ENCODE measurements around the gene GHRHR.

- TF ChIP-seq CTCF (IDR thresholded peaks at IDR 0.05; ENCODE audit: low read length): no peak
- no peak for TF ChIP-seq EZH2 (optimal IDR thresholded peaks at IDR 0.05; ENCODE audit: low read depth, low read length)
- TF ChIP-seq EZH2phosphoT487 (IDR thresholded peaks at IDR 0.05; ENCODE audit: low read length): no peak
These were observed 5.2 kb downstream of the GHRHR start for GRCh38 chr7:30968747-30969603.
